Measurements from ENCODE around the gene TCF4. TPM values are rescaled to one million over a fixed set of nuclear protein-coding genes. Genes with fewer than 3 reads are reported as not detected.
A peak's percentile ranks its signal among the peaks of the same experiment; 100 is the strongest.

The TCF4 gene
- total RNA-seq, 4 donors from 2014 or later: 30.3 to 51.1 (median 40.1) TPM

DNA sequence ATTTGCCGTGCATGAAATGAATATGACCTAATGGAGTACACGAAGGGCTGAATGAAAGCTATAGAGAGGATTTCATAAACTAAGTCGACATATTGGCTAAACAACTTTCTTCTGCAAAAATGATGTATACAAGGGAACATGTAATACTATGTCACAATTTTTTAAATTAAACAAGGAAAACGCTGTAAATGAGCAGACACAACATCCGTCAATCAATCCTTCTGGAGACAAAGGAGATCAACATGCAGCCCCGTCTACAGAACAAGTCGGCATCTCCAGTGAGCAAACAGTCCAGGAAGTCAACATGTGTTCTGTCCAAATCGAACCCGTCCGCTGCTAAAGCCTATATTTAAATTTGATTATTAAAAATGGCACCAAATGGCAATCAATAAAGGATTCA lies 180.8 kb downstream of the TCF4 start:
- peaks cover 0 to 14% (median 3%) of the 10 kb centered on the region in 4 donors for H3K4me1 ChIP-seq
- TF ChIP-seq, protein P1, sequence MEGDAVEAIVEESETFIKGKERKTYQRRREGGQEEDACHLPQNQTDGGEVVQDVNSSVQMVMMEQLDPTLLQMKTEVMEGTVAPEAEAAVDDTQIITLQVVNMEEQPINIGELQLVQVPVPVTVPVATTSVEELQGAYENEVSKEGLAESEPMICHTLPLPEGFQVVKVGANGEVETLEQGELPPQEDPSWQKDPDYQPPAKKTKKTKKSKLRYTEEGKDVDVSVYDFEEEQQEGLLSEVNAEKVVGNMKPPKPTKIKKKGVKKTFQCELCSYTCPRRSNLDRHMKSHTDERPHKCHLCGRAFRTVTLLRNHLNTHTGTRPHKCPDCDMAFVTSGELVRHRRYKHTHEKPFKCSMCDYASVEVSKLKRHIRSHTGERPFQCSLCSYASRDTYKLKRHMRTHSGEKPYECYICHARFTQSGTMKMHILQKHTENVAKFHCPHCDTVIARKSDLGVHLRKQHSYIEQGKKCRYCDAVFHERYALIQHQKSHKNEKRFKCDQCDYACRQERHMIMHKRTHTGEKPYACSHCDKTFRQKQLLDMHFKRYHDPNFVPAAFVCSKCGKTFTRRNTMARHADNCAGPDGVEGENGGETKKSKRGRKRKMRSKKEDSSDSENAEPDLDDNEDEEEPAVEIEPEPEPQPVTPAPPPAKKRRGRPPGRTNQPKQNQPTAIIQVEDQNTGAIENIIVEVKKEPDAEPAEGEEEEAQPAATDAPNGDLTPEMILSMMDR (IDR thresholded peaks at IDR 0.05): no peak
- no peak for TF ChIP-seq EP300 (IDR thresholded peaks at IDR 0.05; ENCODE audit: low read depth)
- H3K27ac ChIP-seq: no peak overlapping the region
- DNase-seq: no peak
- H3K27me3 ChIP-seq: no peaks in the 10 kb centered on the region
- WGBS, 2 donors (ENCODE audit: low coverage in 1 of 2): 87 to 96% methylated on average over 4 to 10 of the region's 10 CpGs
- no peak overlapping the region for H3K4me3 ChIP-seq
- in situ Hi-C loops (cut with MboI; ENCODE audit: low pct_ligation_motif_present in 1 of 4, low pct_unique_long_range_greater_than_20kb in 1 of 4, low sequenced_read_pairs in 3 of 4): loop anchor here (25.0 kb wide), 4 partner anchors 170 to 1155 kb away; partner anchors contain the start of gene TCF4 (in 1 of the 4)
- no peaks in the 10 kb centered on the region for H3K9me3 ChIP-seq
- no peaks in the 10 kb centered on the region for H3K36me3 ChIP-seq
- intact Hi-C loops (cut with DNase I; ENCODE audit: low total_unique reads): loop anchor here (10.0 kb wide), 1 partner anchor 82 kb away; no protein-coding TSS in a partner anchor

DNA sequence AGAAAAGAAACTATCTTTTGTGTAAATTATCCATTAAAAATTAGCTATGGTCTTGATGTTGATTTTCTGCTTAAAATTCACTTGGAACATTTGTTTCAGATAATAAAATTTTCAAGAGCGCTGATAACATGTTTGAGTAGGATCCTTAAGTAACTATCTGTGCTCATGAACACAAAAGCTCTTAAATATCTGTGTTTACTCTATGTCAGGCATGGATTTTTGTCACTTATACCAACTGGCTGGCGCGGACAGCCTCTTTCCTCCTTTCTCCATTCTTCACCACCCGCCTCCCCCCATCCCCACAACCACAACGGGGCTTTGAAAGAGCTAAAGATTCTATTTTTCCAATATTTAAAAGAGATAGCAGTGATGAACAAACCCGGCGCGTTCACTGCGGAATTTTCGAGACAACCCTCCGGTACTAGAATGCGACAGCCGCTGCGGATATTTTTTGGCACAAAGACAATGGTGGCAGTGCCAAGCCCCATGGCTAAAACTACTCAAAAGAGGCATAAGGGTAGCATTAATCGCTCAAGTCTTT lies 181.5 kb downstream of the TCF4 start:
- in situ Hi-C loops (cut with MboI; ENCODE audit: low pct_ligation_motif_present in 1 of 4, low pct_unique_long_range_greater_than_20kb in 1 of 4, low sequenced_read_pairs in 3 of 4): loop anchor here (25.0 kb wide), 4 partner anchors 169 to 1156 kb away; partner anchors contain the start of gene TCF4 (in 1 of the 4)
- 83% methylated on average over 14 to 15 of the region's 15 CpGs for WGBS, 2 donors (ENCODE audit: low coverage in 1 of 2)
- intact Hi-C loops (cut with DNase I; ENCODE audit: low total_unique reads): loop anchor here (10.0 kb wide), 1 partner anchor 82 kb away; no protein-coding TSS in a partner anchor

DNA sequence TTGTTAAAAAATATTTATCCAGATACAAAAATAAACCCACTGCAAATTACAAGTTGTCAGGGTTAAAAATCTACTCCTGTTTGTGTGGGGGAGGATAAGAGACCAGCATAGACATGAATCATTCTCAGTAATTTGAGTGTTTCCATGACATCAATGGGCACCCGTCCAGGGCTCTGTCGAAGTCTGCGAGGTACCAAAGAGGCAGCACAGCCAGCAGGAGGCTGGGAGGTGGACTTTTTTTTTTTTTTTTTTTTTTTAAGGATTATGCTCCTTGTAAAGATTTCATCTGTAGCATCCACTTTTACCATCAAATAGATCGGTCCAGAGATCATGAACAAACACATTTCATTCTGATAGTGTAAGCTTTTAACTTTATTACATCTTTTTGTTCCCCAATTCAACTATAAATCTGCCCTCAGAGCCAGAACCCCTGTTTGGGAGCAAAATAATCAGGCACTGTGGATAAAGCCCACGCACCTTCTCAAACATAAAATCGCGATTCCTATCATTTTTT lies 182.0 kb downstream of the TCF4 start:
- TF ChIP-seq EP300 (IDR thresholded peaks at IDR 0.05; ENCODE audit: low read depth): no peak
- TF ChIP-seq POLR2AphosphoS5 (IDR thresholded peaks at IDR 0.05): peak in 1 of 3 donors; percentile 30
- H3K36me3 ChIP-seq: no peaks in the 10 kb centered on the region
- peak overlapping the region; percentile 57 to 83 (median 78) for H3K27ac ChIP-seq
- in situ Hi-C loops (cut with MboI; ENCODE audit: low pct_ligation_motif_present in 1 of 4, low pct_unique_long_range_greater_than_20kb in 1 of 4, low sequenced_read_pairs in 3 of 4): loop anchor here (25.0 kb wide), 4 partner anchors 169 to 1156 kb away; partner anchors contain the start of gene TCF4 (in 1 of the 4)
- no peaks in the 10 kb centered on the region for H3K27me3 ChIP-seq
- WGBS, 2 donors (ENCODE audit: low coverage in 1 of 2): 33 to 35% methylated on average over 7 of the region's 7 CpGs
- H3K4me1 ChIP-seq: peaks cover 0 to 14% (median 3%) of the 10 kb centered on the region in 4 donors
- H3K4me3 ChIP-seq: no peak overlapping the region
- peak; percentile 42 for DNase-seq
- H3K9me3 ChIP-seq: no peaks in the 10 kb centered on the region
- intact Hi-C loops (cut with DNase I; ENCODE audit: low total_unique reads): loop anchor here (10.0 kb wide), 1 partner anchor 81 kb away; no protein-coding TSS in a partner anchor

More for the DNA sequence above, 181.5 kb downstream of the TCF4 start:
- no peaks in the 10 kb centered on the region for H3K36me3 ChIP-seq
- no peaks in the 10 kb centered on the region for H3K9me3 ChIP-seq
- TF ChIP-seq EP300 (IDR thresholded peaks at IDR 0.05; ENCODE audit: low read depth): no peak
- no peak for TF ChIP-seq POLR2A (IDR thresholded peaks at IDR 0.05)
- TF ChIP-seq, protein P1 (IDR thresholded peaks at IDR 0.05): no peak
- no peak for TF ChIP-seq POLR2AphosphoS5 (IDR thresholded peaks at IDR 0.05)
- no peak for DNase-seq
- H3K27ac ChIP-seq: peak overlapping the region in 3 of 4 donors; percentile 15 to 78 (median 57)
- H3K27me3 ChIP-seq: no peaks in the 10 kb centered on the region
- no peak overlapping the region for H3K4me3 ChIP-seq
- peaks cover 0 to 14% (median 3%) of the 10 kb centered on the region in 4 donors for H3K4me1 ChIP-seq

DNA sequence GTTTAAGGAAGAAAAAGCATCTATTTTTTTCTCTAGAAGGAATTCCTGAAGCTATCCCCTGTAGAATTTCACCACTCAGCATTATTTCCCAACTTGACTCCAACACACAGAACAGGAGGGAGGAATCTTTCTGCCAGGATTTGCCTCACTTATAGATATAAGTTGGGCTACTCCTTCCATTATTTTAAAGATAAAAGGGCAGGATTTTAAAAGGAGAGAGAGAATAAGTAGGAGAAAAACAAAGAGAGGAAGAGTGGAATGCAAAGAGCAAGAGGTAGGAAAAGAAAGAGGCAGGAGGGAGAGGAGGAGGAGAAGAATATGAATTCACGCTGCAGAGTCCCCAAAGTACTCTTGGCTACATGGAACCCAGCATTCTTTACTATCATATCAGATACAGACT lies 182.5 kb downstream of the TCF4 start:
- Histone ChIP-seq H3K27me3 (no peaks in the 10 kb centered on the region), H3K9me3 (no peaks in the 10 kb centered on the region), H3K4me3 (no peak overlapping the region), H3K36me3 (no peaks in the 10 kb centered on the region), H3K27ac (peak overlapping the region; percentile 57 to 83 (median 78)), H3K4me1 (peaks cover 0 to 17% (median 3%) of the 10 kb centered on the region in 4 donors)
- in situ Hi-C loops (cut with MboI; ENCODE audit: low pct_ligation_motif_present in 1 of 4, low pct_unique_long_range_greater_than_20kb in 1 of 4, low sequenced_read_pairs in 3 of 4): loop anchor here (25.0 kb wide), 4 partner anchors 168 to 1157 kb away; partner anchors contain the start of gene TCF4 (in 1 of the 4)
- intact Hi-C loops (cut with DNase I; ENCODE audit: low total_unique reads): loop anchor here (10.0 kb wide), 1 partner anchor 81 kb away; no protein-coding TSS in a partner anchor
- WGBS, 2 donors (ENCODE audit: low coverage in 1 of 2): 68 to 83% methylated on average over 1 of the region's 1 CpG
- no peak for DNase-seq
- TF ChIP-seq POLR2A (IDR thresholded peaks at IDR 0.05) (no peak), POLR2AphosphoS5 (IDR thresholded peaks at IDR 0.05) (no peak), EP300 (IDR thresholded peaks at IDR 0.05; ENCODE audit: low read depth) (no peak)
- TF ChIP-seq, protein P1 (IDR thresholded peaks at IDR 0.05): no peak
